Stimulated activated CD8-positive, alpha-beta memory T cell treated with anti-CD3 and anti-CD28 coated beads, Interleukin-4, amount 100 ng/mL, for 48 hours (primary cell): ENCODE results near the gene ACVR1B.
"Not testable (repeated sequence)": the region's sequence is repeated elsewhere in the genome, so short reads cannot be mapped to it uniquely, and the experiment has no call there.

Experiments
- DNase-seq: peaks from one replicate; pipeline ENCODE4 v3.0.0-alpha.2; 2020

Gene ACVR1B

GRCh38 chr12:51971679-51972421, 20.4 kb downstream of the ACVR1B start:
- no peak for DNase-seq

- no peak for DNase-seq
Observed at GRCh38 chr12:51972422-51972812, 20.9 kb downstream of the ACVR1B start.

- peak; percentile 77 for DNase-seq
Observed at GRCh38 chr12:51972849-51973273, 21.4 kb downstream of the ACVR1B start.

- no peak for DNase-seq
Observed at GRCh38 chr12:51973560-51973959, 22.1 kb downstream of the ACVR1B start.

GRCh38 chr12:51974646-51975045, 23.1 kb downstream of the ACVR1B start:
- DNase-seq = peak; percentile 43

GRCh38 chr12:51975196-51975595, 23.7 kb downstream of the ACVR1B start:
- no peak for DNase-seq

GRCh38 chr12:51976376-51977160, 25.1 kb downstream of the ACVR1B start:
- no peak for DNase-seq

- no peak for DNase-seq
Observed at GRCh38 chr12:51977320-51977753, 25.8 kb downstream of the ACVR1B start.

- DNase-seq = not testable (repeated sequence)
Observed at GRCh38 chr12:51979306-51979705, 27.8 kb downstream of the ACVR1B start.

- DNase-seq = peak; percentile 77
Observed at GRCh38 chr12:51980051-51980808, 28.7 kb downstream of the ACVR1B start.

- no peak for DNase-seq
Observed at GRCh38 chr12:51980809-51981127, 29.3 kb downstream of the ACVR1B start.

GRCh38 chr12:51984657-51985056, 33.2 kb downstream of the ACVR1B start:
- no peak for DNase-seq

GRCh38 chr12:51985154-51985835, 33.8 kb downstream of the ACVR1B start:
- DNase-seq = no peak

GRCh38 chr12:51986834-51987233, 35.3 kb downstream of the ACVR1B start:
- no peak for DNase-seq

- no peak for DNase-seq
Observed at GRCh38 chr12:51992246-51992645, 40.7 kb downstream of the ACVR1B start.

- DNase-seq = no peak
Observed at GRCh38 chr12:51994539-51994820, 43.0 kb downstream of the ACVR1B start.

- no peak for DNase-seq
Observed at GRCh38 chr12:51994959-51995358, 43.5 kb downstream of the ACVR1B start.

- DNase-seq = no peak
Observed at GRCh38 chr12:51997136-51997535, 45.6 kb downstream of the ACVR1B start.

- DNase-seq = no peak
Observed at GRCh38 chr12:52003016-52003550, 51.6 kb downstream of the ACVR1B start.

- no peak for DNase-seq
Observed at GRCh38 chr12:52003591-52003990, 52.1 kb downstream of the ACVR1B start.

- DNase-seq = no peak
Observed at GRCh38 chr12:52004042-52004648, 52.6 kb downstream of the ACVR1B start.

GRCh38 chr12:52005218-52005902, 53.9 kb downstream of the ACVR1B start:
- DNase-seq = no peak
